Measurements from ENCODE around the gene PTRH1.

The PTRH1 gene, protein sequence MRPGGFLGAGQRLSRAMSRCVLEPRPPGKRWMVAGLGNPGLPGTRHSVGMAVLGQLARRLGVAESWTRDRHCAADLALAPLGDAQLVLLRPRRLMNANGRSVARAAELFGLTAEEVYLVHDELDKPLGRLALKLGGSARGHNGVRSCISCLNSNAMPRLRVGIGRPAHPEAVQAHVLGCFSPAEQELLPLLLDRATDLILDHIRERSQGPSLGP

GRCh38 chr9:127715470-127716337 is at the start of gene PTRH1, which contains the start of gene TTC16:
Gene PTRH1 (minus strand): TSS chr9:127715663. CDS start chr9:127715639, 24 bp downstream.
Gene TTC16 (plus strand): TSS chr9:127716079. CDS start chr9:127716146, 67 bp downstream.
- TF ChIP-seq, protein P1, sequence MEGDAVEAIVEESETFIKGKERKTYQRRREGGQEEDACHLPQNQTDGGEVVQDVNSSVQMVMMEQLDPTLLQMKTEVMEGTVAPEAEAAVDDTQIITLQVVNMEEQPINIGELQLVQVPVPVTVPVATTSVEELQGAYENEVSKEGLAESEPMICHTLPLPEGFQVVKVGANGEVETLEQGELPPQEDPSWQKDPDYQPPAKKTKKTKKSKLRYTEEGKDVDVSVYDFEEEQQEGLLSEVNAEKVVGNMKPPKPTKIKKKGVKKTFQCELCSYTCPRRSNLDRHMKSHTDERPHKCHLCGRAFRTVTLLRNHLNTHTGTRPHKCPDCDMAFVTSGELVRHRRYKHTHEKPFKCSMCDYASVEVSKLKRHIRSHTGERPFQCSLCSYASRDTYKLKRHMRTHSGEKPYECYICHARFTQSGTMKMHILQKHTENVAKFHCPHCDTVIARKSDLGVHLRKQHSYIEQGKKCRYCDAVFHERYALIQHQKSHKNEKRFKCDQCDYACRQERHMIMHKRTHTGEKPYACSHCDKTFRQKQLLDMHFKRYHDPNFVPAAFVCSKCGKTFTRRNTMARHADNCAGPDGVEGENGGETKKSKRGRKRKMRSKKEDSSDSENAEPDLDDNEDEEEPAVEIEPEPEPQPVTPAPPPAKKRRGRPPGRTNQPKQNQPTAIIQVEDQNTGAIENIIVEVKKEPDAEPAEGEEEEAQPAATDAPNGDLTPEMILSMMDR (IDR thresholded peaks at IDR 0.05; ENCODE audit: low read depth, low read length, poor library complexity, severe bottlenecking) = no peak
- no peak for TF ChIP-seq EZH2phosphoT487 (IDR thresholded peaks at IDR 0.05; ENCODE audit: borderline replicate concordance, low read length)
- Histone ChIP-seq H3K27ac (ENCODE audit: low read depth, low read length) (no peak within 1 kb of the TSS), H4K20me1 (ENCODE audit: control insufficient read depth, insufficient read depth, low read depth, low read length) (no peaks in the 10 kb centered on the region), H3K4me1 (ENCODE audit: control insufficient read depth, low read length) (peaks cover 23% of the 10 kb centered on the region), H3K4me2 (ENCODE audit: low read length) (peak within 1 kb of the TSS; percentile 96), H3F3A (ENCODE audit: control insufficient read depth, insufficient read depth) (no peaks in the 10 kb centered on the region), H3K79me2 (ENCODE audit: control insufficient read depth, low read length) (no peaks in the 10 kb centered on the region), H3K9me3 (ENCODE audit: control insufficient read depth, insufficient read depth, low read length) (no peaks in the 10 kb centered on the region), H3K9me2 (replicated peaks; ENCODE audit: control insufficient read depth, low read length) (no peaks in the 10 kb centered on the region), H3K36me3 (ENCODE audit: control insufficient read depth, low read length) (no peaks in the 10 kb centered on the region), H3K4me3 (ENCODE audit: low read length) (peak within 1 kb of the TSS; percentile 93), H3K27me3 (ENCODE audit: control insufficient read depth, low read length) (no peaks in the 10 kb centered on the region)

DNA sequence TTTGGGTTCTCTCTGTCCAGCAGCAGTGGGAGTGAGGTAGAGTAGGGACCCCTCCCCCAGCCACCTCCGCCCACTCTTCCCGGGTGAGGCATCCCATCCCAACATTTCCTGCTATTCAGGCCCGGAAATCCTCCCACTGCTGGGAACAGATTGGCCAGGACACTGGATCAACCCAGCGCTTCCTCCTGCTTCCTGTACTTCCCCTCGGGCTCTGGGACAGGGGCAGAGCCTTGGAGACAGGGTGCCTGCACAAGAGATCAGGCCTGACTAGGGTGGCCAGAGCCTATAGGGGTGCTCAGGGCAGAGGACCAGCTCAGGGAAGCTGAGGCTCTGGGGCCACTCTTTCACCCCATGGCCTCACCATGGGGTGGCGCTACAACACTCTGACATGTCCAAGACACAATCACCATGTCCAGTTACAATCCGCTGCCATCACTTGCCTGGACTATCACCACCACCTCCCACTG is 48.5 kb upstream of the PTRH1 start:
- H3K9me3 ChIP-seq (ENCODE audit: control insufficient read depth, insufficient read depth, low read length) = no peaks in the 10 kb centered on the region
- no peak for TF ChIP-seq EZH2phosphoT487 (IDR thresholded peaks at IDR 0.05; ENCODE audit: borderline replicate concordance, low read length)
- TF ChIP-seq, protein P1 (IDR thresholded peaks at IDR 0.05; ENCODE audit: low read depth, low read length, poor library complexity, severe bottlenecking) = peak; percentile 69
- H3K4me3 ChIP-seq (ENCODE audit: low read length) = no peak overlapping the region
- no peaks in the 10 kb centered on the region for H3F3A ChIP-seq (ENCODE audit: control insufficient read depth, insufficient read depth)
- no peak overlapping the region for H3K4me2 ChIP-seq (ENCODE audit: low read length)
- no peaks in the 10 kb centered on the region for H3K27me3 ChIP-seq (ENCODE audit: control insufficient read depth, low read length)
- peaks cover 15% of the 10 kb centered on the region for H3K36me3 ChIP-seq (ENCODE audit: control insufficient read depth, low read length)
- no peak overlapping the region for H3K27ac ChIP-seq (ENCODE audit: low read depth, low read length)
- no peaks in the 10 kb centered on the region; the same call in 1 of the 2 replicates for H4K20me1 ChIP-seq (ENCODE audit: control insufficient read depth, insufficient read depth, low read depth, low read length)
- H3K9me2 ChIP-seq (replicated peaks; ENCODE audit: control insufficient read depth, low read length) = no peaks in the 10 kb centered on the region
- peaks cover 3% of the 10 kb centered on the region for H3K79me2 ChIP-seq (ENCODE audit: control insufficient read depth, low read length)
- peaks cover 14% of the 10 kb centered on the region for H3K4me1 ChIP-seq (ENCODE audit: control insufficient read depth, low read length)

DNA sequence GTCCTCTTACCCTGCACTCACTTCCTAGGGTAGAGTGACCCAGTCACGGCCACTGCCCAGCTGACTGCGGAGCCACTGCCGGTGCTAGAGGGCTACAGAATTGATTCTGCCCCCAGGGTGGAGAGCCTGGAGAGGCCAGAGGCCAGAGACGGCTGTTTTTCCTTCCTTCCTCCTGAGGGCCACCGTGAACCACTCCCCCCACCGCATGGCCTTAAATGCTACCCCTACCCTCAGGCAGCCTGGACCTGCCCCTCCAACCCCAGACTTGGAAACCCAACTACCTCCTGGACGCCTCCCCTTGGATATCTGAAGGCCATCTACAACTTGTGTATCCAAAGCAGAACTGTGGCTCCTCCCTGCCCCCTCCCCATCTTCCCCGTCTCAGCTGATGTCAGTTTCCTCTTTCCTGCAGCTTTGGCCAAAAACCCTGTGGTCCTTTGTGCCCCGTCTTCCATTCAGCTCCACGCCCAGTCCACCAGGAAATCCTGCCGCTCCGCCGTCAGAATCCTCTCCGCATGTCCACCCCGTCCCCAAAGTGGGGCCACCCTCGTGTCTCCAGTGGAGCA is 46.7 kb upstream of the PTRH1 start:
- H3K4me2 ChIP-seq (ENCODE audit: low read length) = no peak overlapping the region
- no peak overlapping the region for H3K27ac ChIP-seq (ENCODE audit: low read depth, low read length)
- H3K36me3 ChIP-seq (ENCODE audit: control insufficient read depth, low read length) = peaks cover 4% of the 10 kb centered on the region; the same call in 1 of the 2 replicates
- H3K4me1 ChIP-seq (ENCODE audit: control insufficient read depth, low read length) = peaks cover under 1% of the 10 kb centered on the region
- H3K9me2 ChIP-seq (replicated peaks; ENCODE audit: control insufficient read depth, low read length) = no peaks in the 10 kb centered on the region
- H3K27me3 ChIP-seq (ENCODE audit: control insufficient read depth, low read length) = no peaks in the 10 kb centered on the region
- no peak for TF ChIP-seq EZH2phosphoT487 (IDR thresholded peaks at IDR 0.05; ENCODE audit: borderline replicate concordance, low read length)
- TF ChIP-seq, protein P1 (IDR thresholded peaks at IDR 0.05; ENCODE audit: low read depth, low read length, poor library complexity, severe bottlenecking) = no peak
- no peaks in the 10 kb centered on the region for H3K79me2 ChIP-seq (ENCODE audit: control insufficient read depth, low read length)
- no peaks in the 10 kb centered on the region for H3F3A ChIP-seq (ENCODE audit: control insufficient read depth, insufficient read depth)
- H3K9me3 ChIP-seq (ENCODE audit: control insufficient read depth, insufficient read depth, low read length) = no peaks in the 10 kb centered on the region
- H3K4me3 ChIP-seq (ENCODE audit: low read length) = no peak overlapping the region
- H4K20me1 ChIP-seq (ENCODE audit: control insufficient read depth, insufficient read depth, low read depth, low read length) = no peaks in the 10 kb centered on the region; the same call in 1 of the 2 replicates

All from DOHH2 (cell line).